ENCODE results near the gene FAR2.

FAR2 gene

DNA sequence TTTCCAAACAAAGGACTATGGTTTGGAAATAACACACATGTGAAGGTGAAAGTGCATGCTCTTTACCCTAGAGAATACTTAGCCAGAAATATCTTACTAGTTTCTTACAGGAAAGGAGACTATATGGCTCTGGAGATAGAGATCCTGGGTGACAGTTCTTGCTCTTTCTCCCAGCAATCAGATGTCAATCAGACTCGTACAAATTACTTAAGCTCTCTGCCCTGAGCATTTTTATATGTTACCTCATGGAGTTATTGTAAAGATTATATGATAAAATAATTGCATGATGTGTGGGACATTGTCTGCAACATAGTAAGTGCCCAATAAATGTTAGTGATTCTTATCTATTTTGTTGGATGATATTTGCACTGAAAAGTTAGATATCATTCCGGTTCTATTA is 76.8 kb downstream of the FAR2 start:
- TF ChIP-seq, protein P1, sequence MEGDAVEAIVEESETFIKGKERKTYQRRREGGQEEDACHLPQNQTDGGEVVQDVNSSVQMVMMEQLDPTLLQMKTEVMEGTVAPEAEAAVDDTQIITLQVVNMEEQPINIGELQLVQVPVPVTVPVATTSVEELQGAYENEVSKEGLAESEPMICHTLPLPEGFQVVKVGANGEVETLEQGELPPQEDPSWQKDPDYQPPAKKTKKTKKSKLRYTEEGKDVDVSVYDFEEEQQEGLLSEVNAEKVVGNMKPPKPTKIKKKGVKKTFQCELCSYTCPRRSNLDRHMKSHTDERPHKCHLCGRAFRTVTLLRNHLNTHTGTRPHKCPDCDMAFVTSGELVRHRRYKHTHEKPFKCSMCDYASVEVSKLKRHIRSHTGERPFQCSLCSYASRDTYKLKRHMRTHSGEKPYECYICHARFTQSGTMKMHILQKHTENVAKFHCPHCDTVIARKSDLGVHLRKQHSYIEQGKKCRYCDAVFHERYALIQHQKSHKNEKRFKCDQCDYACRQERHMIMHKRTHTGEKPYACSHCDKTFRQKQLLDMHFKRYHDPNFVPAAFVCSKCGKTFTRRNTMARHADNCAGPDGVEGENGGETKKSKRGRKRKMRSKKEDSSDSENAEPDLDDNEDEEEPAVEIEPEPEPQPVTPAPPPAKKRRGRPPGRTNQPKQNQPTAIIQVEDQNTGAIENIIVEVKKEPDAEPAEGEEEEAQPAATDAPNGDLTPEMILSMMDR (conservative IDR thresholded peaks at IDR 0.05; ENCODE audit: low read depth, low read length) = no peak
- H3K4me3 ChIP-seq (ENCODE audit: low read length) = no peak overlapping the region
- no peak for DNase-seq (ENCODE audit: low read depth)

DNA sequence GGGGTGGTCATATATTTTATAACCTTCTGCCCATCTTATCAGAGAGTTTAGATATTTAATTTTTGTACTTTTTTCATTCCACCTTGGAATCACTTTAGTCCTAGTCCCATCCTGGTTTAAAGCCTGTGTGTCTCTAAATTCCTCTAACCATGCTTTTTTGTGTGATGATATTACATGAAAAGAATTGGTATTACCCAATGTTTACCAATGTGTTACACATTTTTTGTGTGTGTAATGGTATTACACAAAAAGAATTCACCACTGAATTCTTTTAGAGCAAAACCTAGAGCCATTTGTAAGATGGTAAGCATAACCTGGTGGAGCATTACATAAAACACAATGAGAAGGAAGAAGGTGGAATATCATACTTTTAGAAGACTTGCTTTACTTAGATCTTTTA is 77.5 kb downstream of the FAR2 start:
- no peak for DNase-seq (ENCODE audit: low read depth)
- H3K4me3 ChIP-seq (ENCODE audit: low read length) = no peak overlapping the region
- TF ChIP-seq, protein P1 (conservative IDR thresholded peaks at IDR 0.05; ENCODE audit: low read depth, low read length) = no peak

DNA sequence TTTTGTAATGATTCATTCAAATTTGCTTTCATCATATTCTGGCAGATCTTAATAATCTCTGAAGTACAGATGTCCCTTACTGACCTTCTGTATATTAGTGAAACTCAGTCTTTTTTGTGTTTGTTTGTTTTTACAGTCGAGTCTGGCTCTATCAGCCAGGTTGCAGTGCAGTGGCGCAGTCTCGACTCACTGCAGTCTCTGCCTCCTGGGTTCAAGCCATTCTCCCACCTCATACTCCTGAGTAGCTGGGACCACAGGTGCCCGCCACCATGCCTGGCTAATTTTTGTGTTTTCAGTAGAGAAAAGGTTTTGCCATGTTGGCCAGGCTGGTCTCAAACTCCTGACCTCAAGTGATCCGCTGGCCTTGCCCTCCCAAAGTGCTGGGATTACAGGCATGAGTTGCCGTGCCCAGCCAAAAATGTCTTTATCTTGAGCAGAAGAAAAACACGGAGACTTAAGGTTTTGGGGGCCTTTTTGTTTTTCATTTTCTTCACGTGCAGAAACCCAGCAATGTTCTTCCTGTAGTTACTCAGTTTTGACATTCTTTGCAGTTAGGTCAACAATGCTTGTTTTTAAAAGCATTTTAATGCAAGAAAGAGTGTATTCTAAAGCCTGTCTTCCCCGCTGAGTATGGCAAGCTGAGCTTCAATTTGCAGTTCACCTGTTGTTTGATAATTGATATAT is 79.5 kb downstream of the FAR2 start:
- no peak for DNase-seq (ENCODE audit: low read depth)
- TF ChIP-seq, protein P1 (conservative IDR thresholded peaks at IDR 0.05; ENCODE audit: low read depth, low read length) = no peak
- H3K4me3 ChIP-seq (ENCODE audit: low read length) = no peak overlapping the region

DNA sequence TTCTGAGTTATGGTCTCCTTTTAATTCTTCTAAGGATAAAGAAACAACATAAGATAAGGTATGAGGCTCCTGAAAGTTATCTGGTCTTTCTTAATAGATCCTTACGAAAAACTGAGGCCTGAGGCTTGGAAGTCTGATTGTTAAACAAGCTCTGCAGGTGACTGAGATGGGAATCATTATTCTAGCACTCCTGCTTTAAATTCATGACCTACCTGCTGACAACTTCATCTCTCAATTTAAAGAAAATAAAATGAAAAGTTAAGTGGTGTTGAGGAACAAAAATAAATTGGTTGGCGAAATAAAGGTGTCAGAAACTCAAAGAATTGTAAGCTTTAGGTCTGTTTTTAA is 80.1 kb downstream of the FAR2 start:
- TF ChIP-seq, protein P1 (conservative IDR thresholded peaks at IDR 0.05; ENCODE audit: low read depth, low read length) = no peak
- DNase-seq (ENCODE audit: low read depth) = no peak
- H3K4me3 ChIP-seq (ENCODE audit: low read length) = no peak overlapping the region

DNA sequence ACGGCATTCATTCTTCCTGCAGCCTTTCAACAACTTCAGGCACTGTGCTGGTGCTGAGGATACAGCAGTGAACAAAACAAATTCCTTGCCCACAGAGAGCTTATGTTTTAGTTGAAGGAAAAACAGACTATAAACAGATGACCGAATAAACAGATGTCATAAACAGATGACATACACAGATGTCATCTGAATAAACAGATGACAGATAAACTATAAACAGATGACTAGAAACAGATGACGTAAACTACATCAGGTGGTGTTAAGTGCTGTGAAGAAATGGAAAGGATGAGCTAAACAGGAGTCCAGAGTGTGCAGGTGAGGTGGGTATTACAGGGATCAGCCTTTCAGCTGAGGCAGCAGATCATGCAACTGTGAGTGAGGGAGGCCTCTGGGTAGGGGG is 80.9 kb downstream of the FAR2 start:
- TF ChIP-seq, protein P1 (conservative IDR thresholded peaks at IDR 0.05; ENCODE audit: low read depth, low read length) = no peak
- H3K4me3 ChIP-seq (ENCODE audit: low read length) = no peak overlapping the region
- DNase-seq (ENCODE audit: low read depth) = no peak

DNA sequence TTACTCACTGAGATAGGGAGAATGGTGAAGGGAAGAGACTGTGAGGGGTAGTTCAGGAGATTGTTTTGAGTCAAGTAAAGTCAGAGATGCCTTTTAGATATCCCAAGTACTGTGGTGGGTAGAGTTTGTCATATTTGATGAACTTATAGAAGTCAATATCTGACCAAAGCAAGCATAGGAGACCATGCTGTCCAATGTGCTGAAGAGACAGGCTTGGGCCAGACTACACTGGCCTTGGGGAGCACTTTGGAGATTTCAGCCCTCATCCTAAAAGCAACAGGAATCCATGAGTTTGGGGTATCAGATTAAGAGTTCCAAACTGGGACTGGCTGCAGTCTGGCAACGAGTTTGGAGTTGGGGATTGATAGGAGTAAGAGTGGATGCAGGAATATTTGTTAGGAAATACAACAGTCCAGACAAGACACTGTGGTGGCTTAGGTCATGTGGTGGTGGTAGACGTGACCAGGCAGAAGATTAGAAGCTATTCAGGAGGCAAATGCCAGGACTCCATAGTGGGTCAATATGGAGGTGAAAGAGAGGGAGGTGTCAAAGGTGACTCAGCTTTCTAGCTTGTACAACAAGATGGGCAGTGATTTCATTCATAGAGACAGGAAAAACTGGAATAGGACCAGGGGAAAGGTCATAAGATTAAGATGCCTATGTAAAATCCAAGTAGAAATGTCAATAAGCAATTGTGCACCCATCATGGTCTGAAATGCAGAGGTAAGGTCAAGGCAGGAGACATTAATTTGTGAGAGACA is 81.9 kb downstream of the FAR2 start:
- H3K4me3 ChIP-seq (ENCODE audit: low read length) = no peak overlapping the region
- no peak for DNase-seq (ENCODE audit: low read depth)
- TF ChIP-seq, protein P1 (conservative IDR thresholded peaks at IDR 0.05; ENCODE audit: low read depth, low read length) = no peak

DNA sequence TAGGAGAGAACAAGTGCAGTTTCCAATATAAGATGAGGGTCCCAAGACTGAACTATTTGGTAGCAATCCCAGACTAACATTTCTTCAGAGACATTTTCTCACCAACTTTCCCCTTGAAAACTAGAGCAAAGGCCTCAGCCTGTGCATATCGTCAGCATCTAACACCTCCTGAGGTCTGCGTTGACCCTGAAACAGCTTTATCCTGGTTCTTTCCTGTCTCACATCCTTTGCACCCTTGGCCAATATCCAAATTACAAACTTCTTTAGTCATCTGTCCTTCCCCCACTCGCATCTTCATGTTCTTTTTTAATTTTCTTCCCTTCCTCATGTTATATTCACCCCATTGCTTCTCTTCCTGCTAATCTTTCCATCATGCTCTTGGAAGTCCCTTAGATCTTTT is 83.0 kb downstream of the FAR2 start:
- TF ChIP-seq, protein P1 (conservative IDR thresholded peaks at IDR 0.05; ENCODE audit: low read depth, low read length) = no peak
- no peak for DNase-seq (ENCODE audit: low read depth)
- no peak overlapping the region for H3K4me3 ChIP-seq (ENCODE audit: low read length)

Data from retinal pigment epithelial cell (primary cell).